A549 (cell line): ENCODE measurements around the gene NKAPD1.

Experiments
- BHLHE40 ChIP-seq: IDR thresholded peaks from 2 replicates; pipeline ENCODE4 v1.6.1; 2012; ENCODE audit warnings: low read depth, low read length, inconsistent platforms
- CEBPB ChIP-seq, 2 experiments: fragments of >200 bp in 1 of 2; sonication (Bioruptor Twin) in 1 of 2; formaldehyde crosslinking in 1 of 2; IDR thresholded peaks; 2 replicates each; pipeline ENCODE4 v1.6.1; 2012 to 2016
- CHD4 ChIP-seq: fragments of 200-600 bp; sonication (generic); IDR thresholded peaks from 2 replicates; pipeline ENCODE4 v1.6.1; 2016; ENCODE audit warnings: antibody characterized with exemption, mild to moderate bottlenecking, borderline replicate concordance
- EP300 ChIP-seq, 2 experiments: fragments of >200 bp; sonication (Bioruptor Twin); formaldehyde crosslinking; IDR thresholded peaks; 2 replicates in 1 of 2; 3 replicates in 1 of 2; pipeline ENCODE4 v1.6.1; 2016 to 2017
- ESRRA ChIP-seq: fragments of 150-350 bp; IDR thresholded peaks from 2 replicates; pipeline ENCODE4 v1.6.1; 2014; ENCODE audit warnings: mild to moderate bottlenecking, low read length, borderline replicate concordance
- MAZ ChIP-seq: fragments of 150-350 bp; IDR thresholded peaks from 2 replicates; pipeline ENCODE4 v1.6.1; 2014; ENCODE audit warnings: antibody characterized with exemption, low read depth, low read length, borderline replicate concordance
- PHF8 ChIP-seq: fragments of 200-600 bp; sonication (generic); IDR thresholded peaks from 2 replicates; pipeline ENCODE4 v1.6.1; 2016; ENCODE audit warnings: low read depth, mild to moderate bottlenecking, antibody characterized with exemption, moderate library complexity, borderline replicate concordance
- POLR2A ChIP-seq: IDR thresholded peaks from 2 replicates; pipeline ENCODE4 v1.6.1; 2012; ENCODE audit warnings: mild to moderate bottlenecking, low read length
- RAD21 ChIP-seq, 2 experiments: fragments of >200 bp in 1 of 2; sonication (Bioruptor Twin) in 1 of 2; formaldehyde crosslinking in 1 of 2; IDR thresholded peaks in 1 of 2; conservative IDR thresholded peaks in 1 of 2; 2 replicates in 1 of 2; 3 replicates in 1 of 2; pipeline ENCODE4 v1.6.1; 2012 to 2018; ENCODE audit warnings: inconsistent platforms in 1 of 2
- SREBF2 ChIP-seq: fragments of 450-650 bp; IDR thresholded peaks from 2 replicates; pipeline ENCODE4 v1.6.1; 2014; ENCODE audit warnings: mild to moderate bottlenecking, moderate library complexity
- TF ChIP-seq, protein P1 (sequence below): fragments of >200 bp; sonication (Bioruptor Twin); formaldehyde crosslinking; IDR thresholded peaks from 3 replicates; pipeline ENCODE4 v1.5.1; 2016
- TF ChIP-seq, protein P2 (sequence below): fragments of 450-650 bp; IDR thresholded peaks from 2 replicates; pipeline ENCODE4 v1.6.1; 2014; ENCODE audit warnings: antibody characterized with exemption
- TF ChIP-seq, protein P3 (sequence below): fragments of 200-600 bp; sonication (generic); IDR thresholded peaks from 2 replicates; pipeline ENCODE4 v1.6.1; 2016; ENCODE audit warnings: antibody characterized with exemption, mild to moderate bottlenecking, moderate library complexity
- TF ChIP-seq, protein P4 (sequence below): IDR thresholded peaks from 2 replicates; pipeline ENCODE4 v1.6.1; 2012

DNA sequence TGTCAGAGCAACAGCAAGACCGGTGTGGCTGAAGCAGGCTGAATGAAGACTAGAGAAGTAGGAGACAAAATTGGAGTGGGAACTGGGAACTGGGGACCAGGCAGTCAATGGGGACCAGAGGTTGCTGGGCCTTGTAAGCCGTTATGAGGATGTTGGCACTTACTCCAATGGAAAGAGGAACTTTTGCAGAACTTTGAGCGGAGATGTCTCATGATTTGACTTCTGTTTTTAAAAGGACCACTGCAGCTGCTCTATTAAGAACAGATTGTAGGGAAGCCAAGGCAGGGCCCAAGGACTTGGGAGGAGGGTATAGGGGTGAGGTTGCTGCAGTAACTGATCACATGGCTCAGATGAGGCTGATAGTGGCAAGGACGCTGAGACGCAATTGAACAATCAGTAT, 55.6 kb downstream of the NKAPD1 start:
- no peak for TF ChIP-seq RAD21 (conservative IDR thresholded peaks at IDR 0.05 in 1 of 2, IDR thresholded peaks at IDR 0.05 in 1 of 2)
- TF ChIP-seq POLR2A = no peak
- TF ChIP-seq, protein P1, sequence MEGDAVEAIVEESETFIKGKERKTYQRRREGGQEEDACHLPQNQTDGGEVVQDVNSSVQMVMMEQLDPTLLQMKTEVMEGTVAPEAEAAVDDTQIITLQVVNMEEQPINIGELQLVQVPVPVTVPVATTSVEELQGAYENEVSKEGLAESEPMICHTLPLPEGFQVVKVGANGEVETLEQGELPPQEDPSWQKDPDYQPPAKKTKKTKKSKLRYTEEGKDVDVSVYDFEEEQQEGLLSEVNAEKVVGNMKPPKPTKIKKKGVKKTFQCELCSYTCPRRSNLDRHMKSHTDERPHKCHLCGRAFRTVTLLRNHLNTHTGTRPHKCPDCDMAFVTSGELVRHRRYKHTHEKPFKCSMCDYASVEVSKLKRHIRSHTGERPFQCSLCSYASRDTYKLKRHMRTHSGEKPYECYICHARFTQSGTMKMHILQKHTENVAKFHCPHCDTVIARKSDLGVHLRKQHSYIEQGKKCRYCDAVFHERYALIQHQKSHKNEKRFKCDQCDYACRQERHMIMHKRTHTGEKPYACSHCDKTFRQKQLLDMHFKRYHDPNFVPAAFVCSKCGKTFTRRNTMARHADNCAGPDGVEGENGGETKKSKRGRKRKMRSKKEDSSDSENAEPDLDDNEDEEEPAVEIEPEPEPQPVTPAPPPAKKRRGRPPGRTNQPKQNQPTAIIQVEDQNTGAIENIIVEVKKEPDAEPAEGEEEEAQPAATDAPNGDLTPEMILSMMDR = no peak
- no peak for TF ChIP-seq EP300 (IDR thresholded peaks at IDR 0.05)
- no peak for TF ChIP-seq MAZ
- TF ChIP-seq, protein P2, sequence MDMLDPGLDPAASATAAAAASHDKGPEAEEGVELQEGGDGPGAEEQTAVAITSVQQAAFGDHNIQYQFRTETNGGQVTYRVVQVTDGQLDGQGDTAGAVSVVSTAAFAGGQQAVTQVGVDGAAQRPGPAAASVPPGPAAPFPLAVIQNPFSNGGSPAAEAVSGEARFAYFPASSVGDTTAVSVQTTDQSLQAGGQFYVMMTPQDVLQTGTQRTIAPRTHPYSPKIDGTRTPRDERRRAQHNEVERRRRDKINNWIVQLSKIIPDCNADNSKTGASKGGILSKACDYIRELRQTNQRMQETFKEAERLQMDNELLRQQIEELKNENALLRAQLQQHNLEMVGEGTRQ = no peak
- TF ChIP-seq CEBPB (IDR thresholded peaks at IDR 0.05) = no peak
- TF ChIP-seq ESRRA = no peak
- no peak for TF ChIP-seq CHD4
- TF ChIP-seq PHF8 = no peak
- no peak for TF ChIP-seq BHLHE40
- TF ChIP-seq, protein P3, sequence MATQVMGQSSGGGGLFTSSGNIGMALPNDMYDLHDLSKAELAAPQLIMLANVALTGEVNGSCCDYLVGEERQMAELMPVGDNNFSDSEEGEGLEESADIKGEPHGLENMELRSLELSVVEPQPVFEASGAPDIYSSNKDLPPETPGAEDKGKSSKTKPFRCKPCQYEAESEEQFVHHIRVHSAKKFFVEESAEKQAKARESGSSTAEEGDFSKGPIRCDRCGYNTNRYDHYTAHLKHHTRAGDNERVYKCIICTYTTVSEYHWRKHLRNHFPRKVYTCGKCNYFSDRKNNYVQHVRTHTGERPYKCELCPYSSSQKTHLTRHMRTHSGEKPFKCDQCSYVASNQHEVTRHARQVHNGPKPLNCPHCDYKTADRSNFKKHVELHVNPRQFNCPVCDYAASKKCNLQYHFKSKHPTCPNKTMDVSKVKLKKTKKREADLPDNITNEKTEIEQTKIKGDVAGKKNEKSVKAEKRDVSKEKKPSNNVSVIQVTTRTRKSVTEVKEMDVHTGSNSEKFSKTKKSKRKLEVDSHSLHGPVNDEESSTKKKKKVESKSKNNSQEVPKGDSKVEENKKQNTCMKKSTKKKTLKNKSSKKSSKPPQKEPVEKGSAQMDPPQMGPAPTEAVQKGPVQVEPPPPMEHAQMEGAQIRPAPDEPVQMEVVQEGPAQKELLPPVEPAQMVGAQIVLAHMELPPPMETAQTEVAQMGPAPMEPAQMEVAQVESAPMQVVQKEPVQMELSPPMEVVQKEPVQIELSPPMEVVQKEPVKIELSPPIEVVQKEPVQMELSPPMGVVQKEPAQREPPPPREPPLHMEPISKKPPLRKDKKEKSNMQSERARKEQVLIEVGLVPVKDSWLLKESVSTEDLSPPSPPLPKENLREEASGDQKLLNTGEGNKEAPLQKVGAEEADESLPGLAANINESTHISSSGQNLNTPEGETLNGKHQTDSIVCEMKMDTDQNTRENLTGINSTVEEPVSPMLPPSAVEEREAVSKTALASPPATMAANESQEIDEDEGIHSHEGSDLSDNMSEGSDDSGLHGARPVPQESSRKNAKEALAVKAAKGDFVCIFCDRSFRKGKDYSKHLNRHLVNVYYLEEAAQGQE = no peak
- TF ChIP-seq SREBF2 = no peak
- TF ChIP-seq, protein P4, sequence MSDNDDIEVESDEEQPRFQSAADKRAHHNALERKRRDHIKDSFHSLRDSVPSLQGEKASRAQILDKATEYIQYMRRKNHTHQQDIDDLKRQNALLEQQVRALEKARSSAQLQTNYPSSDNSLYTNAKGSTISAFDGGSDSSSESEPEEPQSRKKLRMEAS = no peak
